Endometrial microvascular endothelial cells (primary cell): ENCODE measurements around the gene ADAM19. TPM values are rescaled to one million over a fixed set of nuclear protein-coding genes. Genes with fewer than 3 reads are reported as not detected.

Experiments used
- in situ Hi-C: cut with HindIII; loops from 2 replicates; pipeline ENCODE4 v1.10.0; 2017; ENCODE audit warnings: low sequenced_read_pairs, low pct_unique_long_range_greater_than_20kb; ENCODE audit errors: inconsistent ontology term
- total RNA-seq: library from RNA; depleted of rRNA; stranded (reverse); fragments of >200 nt; gene quantifications from one replicate; pipeline ENCODE4 v1.2.3, GENCODE V29; 2015; ENCODE audit errors: inconsistent ontology term

ADAM19 gene
- total RNA-seq, 1 donor from 2014 or later, result 13.5 TPM

DNA sequence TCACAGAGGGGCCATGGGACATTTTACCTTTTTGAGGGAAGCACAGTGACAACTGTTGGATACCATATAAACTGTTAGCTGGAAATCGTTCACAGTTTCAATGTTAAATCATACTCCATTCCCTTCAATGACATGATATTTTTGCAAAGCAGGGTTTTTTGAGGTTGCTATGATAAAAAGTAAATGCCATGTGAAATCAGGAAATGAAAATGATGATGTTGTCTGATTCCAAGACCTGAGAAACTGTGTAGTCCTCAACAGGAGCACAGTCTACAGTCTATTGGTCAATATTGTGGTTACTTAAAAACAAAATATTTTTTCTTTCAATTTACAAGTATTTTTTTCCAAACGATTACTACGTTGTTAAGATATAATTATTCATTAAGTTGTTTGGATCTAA, 24.0 kb upstream of the ADAM19 start:
- in situ Hi-C loops, result no loop called here

DNA sequence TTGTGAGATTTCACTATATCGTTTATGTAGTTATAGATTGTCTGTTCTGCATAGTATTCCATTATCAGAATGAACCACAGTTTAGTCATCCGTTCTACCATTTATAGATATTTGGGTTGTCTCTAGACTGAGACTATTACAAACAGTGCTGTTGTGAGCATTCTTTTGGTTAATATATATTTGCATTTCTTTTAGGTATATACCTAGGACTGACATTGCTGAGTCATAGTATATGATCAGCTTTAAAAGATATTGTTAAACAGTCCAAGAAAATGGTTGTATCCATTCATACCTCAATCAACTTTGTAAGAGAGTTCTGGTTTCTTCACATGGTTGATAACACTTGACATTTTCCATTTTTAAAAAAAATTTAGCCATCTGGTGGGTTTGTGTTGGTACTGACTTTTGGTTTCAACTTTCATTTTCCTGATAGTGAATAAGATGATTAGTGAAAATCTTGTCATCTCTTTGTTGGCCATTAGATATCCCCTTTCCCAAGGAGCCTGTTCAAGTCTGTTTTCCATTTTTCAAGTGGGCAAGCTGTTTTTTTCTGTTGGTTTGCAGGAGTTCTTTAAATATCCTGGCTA, 22.9 kb upstream of the ADAM19 start:
- in situ Hi-C loops, result no loop called here

DNA sequence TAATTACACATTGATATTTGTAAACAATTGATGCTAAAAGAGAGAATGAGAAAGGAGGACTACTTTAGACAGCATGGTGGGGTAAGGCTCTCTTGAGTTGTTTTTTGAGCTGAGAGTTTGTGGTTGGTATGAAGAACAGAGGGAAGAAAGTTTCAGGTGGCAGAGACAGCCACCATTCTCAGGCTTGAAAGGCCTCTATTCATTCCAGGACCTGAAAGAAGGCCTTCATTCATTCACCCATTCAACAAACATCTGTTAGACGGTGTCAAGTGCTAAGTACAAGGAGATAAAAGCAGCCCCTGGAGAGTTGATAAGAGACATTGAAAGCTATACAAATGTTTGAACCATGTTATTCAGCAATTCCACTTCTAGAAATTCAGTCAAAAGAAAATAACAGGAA, 21.7 kb upstream of the ADAM19 start:
- in situ Hi-C loops, result no loop called here

DNA sequence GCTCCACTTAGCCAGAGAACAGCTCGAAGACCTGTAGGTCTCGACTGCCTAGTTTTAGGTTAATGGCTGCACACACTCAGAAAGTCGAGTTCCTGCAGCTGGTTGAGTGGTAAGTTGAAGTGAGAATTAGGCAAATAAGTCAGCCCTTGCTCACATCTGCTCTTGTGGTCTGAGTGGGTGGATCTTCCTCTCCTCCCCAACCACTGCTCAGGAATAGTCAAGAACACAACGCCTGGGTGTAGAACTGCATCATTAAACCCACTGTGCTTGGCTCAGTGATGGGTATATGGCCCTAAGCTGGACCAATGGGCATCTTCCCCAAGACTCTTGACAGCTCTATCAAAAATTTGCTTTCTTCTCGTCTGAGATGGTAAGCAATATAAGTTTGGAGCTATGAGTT, 20.9 kb upstream of the ADAM19 start:
- in situ Hi-C loops, result no loop called here

DNA sequence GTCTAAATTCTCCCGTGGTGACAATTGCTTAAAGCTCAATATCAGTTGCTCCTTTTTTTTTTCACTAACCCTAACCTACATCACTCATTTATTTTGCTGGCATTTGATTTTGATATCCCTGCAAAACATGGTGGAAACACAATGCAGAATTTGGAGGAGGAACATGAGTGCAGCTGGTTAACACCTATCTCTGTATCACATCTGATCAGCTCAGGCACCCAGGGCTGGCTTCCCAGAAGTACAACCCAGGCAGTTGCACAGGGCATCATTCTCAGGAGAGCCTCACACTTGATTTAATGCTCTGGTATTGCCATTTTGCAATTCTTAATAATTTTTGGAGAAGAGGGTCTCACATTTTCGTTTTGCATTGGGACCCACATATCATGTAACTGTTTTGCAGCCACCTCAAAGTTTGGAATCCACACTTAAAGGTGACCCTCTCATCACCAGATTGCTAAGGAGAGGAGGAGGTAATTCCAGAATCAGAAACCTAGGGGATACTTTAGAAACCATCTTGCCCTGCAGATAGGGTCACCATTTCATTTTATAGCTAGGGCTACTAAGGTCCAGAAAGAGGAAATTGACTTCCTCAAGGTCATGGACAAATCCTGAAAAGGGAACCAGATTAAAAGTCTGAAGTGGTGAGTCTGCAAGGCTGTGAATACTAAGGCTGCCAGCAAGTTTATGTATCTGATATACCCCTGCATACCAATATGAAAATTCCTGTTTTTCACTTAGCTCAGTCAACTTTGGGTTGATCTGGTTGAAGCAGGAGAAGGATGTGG, 19.3 kb upstream of the ADAM19 start:
- in situ Hi-C loops, result no loop called here

DNA sequence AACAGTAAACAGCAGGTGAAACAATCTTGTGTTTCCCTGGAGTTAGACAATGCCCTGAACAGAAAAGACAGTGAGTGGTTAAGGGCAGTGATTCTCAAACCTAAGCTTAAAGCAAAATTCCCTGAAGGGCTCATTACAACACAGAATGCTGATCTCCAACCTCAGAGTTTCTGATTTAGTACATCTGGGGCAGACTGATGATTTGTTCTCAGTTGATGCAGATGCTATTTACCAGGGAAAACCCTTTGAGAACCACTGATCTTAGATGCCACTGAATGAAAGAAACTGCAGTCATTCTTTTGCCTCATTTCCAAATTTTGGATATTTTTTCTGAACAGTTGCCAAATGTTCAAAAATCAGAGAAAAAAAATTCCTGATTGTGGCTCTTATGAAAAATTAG, 18.7 kb upstream of the ADAM19 start:
- in situ Hi-C loops, result no loop called here

DNA sequence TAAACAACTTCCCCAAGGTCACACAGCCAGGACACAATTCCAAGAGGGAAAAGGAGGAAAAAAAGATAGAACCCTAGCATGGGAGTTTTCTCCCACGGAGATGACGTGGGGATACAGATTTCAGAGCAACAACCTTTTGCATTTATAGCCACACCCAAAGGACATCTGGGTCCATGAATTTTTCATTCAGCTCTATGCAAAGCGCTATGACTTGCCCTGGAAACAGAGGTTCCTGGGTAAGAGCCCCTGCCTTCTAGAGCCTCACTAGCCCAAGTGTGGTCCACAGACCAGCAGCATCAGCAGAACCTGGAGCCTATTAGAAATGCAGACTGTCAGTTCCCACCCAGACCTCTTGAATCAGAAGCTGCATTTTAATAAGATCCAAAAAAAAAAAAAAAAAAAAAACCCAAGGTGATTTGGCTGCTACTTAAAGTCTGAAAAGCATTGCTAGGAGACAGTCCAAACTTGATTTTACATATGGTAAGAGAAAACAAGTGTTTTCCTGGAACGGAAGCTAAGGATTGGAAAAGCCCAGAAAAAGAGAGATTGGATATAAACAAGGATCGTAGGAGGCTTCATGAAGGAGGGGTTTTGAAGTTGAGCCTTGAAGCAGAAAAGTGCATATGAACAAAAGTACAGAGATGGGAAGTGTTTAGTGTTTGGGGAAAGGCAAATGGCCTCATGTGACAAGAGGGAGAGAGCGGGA, 17.6 kb upstream of the ADAM19 start:
- in situ Hi-C loops, result no loop called here

DNA sequence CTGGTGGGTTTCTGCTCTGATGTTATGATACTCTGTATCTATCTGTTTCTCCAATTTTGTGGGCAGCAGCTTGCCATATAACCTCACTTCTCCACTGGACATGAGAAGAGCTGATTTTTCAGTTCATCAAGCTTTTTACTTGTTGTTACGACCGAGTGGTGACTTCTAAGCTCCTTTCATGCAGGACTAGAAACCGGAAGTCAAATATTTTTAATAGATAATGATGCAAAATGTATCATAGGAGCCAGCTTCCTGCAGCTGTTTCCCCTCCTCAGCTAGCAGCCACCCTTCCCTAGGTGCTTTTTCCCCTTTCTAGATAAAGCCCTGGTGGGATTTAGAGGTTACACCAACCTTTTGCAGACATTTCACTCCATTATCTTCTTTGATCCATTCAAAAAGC, 17.0 kb upstream of the ADAM19 start:
- in situ Hi-C loops, result no loop called here

DNA sequence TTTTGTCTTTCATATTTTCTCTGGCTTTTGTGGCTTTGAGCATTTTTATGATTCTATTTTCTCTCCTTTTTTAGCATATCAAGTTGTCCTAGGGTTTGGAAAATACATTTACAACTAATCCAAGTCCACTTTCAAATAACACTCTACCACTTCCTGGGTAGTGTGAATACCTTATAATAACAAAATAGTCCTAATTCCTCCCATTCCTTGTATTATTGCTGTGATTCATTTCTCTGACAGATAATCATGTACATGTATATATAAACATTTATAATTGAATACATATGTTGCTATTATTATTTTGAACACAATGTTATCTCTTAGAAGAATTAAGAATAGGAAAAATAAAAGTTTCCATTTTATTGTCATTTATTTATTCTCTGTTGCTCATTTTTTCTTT, 14.9 kb upstream of the ADAM19 start:
- in situ Hi-C loops, result no loop called here

DNA sequence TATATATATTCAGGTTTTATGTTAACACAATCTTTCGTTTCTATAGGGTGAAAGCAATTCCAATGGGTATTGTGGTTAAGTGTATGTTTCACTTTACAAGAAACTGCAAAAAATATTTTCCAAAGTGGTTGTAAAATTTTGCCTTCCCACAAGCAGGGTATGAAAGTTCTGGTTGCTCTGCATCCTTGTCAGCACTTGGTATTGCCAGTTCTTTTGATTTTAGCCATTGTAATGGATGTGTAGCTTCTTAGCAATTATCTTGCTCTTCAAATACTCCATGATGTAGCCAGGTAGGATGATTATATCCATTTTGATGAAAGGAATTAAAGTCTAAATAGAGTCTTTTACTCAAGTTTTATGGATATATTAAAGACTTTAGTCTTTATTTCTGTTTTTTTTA, 9.1 kb upstream of the ADAM19 start:
- in situ Hi-C loops, result no loop called here

DNA sequence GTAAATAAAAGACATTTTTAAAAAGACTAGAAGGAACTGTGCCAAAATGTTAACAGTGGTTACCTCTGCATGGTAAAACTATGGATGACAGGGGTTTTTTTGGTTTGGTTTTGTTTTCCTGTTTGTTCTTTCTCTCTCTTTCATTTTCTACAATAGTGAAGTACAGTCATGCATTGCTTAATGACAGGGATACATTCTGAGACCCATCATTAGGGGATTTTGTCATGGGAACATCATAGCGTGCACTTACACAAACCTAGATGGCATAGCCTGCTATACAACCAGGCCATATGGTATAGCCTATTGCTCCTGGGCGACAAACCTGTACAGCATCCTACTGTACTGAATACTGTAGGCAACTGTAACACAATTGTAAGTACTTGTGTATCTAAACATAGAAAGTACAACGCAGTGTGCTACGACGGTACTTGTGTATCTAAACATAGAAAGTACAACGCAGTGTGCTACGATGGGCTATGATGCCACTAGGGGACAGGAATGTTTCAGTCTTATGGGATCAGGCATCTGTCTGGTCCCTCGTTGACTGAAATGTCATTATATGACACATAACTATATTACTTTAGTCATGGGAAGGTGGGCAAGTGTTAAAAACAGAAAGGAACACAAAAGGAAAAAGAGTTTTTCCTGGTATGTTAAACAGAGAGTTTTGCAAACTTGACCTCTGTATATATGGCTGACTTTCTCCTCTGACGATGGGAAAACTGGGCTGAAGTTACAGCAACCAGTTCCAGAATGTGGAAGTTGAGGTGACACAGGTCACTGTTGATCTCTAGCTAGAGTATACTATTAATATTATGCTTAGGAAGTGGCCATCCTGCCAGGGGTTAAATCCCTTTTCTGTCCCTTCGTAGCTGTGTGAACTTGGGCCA, 7.4 kb upstream of the ADAM19 start:
- in situ Hi-C loops, result no loop called here

DNA sequence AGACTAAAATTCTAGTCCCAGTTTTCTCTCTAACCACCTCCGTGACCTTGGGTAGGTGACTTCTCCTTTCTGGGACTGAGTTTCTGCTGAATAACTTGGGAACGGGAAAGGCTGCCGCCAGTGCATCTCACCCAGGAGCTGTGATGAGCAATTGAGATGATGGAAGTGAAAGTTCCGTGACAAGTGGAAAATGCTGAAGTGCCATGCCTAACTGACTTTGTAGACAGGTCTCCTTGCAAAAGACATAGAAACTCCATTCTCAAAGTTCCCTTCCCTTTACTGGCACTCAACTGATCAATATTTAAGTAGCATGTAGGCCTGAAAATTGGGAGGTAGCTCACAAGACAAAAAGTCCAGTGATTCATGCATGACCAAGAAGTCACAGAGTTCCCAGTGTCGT, 6.3 kb upstream of the ADAM19 start:
- in situ Hi-C loops, result no loop called here

DNA sequence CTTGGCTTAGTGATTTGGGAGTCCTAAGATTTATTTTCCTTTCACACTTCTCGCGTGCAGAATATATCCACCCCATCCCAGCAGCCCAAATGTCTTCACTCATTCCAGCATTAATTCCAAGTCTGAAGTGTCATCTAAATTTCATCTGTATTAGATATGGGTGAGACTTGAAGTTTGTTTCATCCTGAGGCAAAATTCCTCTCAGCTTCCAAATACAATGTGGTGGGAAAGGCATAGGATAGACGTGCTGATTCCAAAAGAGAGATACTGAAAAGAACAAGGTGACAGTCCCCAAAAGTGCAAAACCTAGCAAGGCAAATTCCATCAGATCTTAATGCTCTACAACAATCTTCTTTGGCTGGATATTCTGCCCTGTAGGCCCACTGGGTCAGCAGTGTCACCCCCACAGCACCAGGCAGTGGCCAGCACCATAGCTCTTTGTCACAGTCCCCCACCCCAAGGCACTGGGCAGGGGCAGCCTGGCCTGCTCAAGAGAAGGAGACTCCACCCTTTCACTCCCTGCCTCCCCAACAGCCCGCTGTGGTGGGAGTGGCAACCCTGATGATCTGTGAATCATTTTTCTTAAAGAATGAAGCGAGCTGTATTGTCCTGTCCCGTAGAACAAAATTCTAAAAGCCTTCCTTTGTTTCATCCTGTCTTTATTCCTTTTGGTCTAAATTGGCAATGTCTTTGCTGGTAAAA, 2.7 kb upstream of the ADAM19 start:
- in situ Hi-C loops, result no loop called here

DNA sequence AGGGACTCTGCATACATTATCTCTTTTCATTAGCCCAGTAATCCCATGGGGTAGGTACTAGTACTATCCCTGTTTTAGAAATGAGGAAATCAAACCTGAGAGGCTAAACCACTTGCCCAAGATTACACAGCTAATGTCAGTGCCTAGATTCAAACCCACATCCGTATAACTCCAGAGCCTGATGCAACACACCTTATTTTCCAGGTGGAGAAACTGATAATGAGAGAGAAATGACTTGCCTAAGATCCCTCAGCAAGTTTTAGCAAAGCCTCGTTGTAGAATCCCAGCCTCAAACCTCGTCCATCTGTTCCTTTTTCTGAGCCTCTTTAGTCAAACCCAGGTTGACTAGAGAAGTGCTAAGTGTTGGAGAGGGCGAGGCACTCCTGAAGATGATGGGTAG, 1.1 kb upstream of the ADAM19 start:
- in situ Hi-C loops, result no loop called here

DNA sequence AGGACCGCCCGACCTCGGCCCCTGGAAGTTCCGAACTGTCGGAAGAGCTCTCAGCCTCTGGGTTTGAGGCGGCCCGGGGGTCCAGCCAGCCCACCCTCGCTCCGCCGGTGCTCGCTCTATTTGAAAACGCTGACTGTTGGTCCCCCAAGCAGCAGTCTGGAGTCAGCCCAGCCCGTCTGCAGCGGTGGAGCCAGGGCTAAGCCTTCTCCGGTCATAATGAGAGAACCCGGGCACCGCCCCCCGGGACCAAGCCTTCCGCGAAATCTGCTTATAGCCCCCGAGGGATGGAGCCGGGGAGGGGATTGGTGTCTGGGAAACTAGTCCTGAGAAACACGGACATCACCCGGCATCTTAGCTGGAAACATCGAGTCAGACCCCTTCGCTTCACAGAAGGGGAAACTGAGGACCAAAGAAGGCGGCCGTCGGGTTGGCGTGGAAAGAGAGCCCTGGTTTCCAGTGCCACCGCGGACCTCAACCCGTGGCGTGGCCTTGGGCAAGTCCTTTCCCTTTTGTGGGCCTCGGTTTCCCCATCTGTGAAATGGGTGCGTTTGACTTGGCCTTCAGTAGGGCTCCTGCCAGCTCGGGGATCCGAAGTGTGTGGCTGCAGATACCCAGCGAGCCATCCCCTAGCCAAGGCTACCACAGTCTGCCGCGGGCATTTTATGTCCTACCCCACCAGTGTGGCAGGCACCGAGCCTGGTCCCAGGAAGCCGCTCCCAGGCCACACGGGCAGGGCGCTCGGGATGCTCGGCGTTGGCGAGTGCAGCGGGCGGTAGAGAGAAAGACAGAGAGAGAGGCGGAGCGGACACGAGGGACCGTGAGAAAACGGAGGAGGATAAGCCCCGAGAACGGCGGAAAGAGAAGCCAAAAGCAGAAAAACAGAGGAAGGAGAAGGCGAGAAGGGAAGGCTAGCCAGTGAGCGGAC, 857 bp downstream of the ADAM19 start:
- in situ Hi-C loops, result no loop called here

DNA sequence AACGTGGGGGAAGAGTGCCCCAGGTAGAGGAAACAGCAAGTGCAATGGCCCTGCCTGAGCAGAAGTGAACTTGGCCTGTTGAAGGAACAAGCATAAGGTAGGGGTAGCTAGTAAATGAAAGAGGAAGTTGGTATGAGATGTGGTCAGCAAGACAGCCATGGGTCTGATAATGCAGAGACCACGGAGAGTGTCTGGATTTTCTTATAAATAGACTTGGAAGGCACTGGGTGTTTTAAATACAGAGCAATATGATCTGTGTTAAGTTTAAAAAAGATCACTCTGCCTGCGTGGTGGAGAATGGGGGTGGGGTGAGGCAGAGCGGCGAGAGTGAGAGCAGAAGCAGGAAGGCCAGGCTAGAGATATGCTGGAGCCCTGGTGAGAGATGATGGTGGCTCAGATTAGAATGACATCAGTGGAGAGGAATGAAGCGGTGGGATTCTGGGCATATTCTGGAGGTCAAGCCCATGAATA, 4.2 kb downstream of the ADAM19 start:
- in situ Hi-C loops, result no loop called here

DNA sequence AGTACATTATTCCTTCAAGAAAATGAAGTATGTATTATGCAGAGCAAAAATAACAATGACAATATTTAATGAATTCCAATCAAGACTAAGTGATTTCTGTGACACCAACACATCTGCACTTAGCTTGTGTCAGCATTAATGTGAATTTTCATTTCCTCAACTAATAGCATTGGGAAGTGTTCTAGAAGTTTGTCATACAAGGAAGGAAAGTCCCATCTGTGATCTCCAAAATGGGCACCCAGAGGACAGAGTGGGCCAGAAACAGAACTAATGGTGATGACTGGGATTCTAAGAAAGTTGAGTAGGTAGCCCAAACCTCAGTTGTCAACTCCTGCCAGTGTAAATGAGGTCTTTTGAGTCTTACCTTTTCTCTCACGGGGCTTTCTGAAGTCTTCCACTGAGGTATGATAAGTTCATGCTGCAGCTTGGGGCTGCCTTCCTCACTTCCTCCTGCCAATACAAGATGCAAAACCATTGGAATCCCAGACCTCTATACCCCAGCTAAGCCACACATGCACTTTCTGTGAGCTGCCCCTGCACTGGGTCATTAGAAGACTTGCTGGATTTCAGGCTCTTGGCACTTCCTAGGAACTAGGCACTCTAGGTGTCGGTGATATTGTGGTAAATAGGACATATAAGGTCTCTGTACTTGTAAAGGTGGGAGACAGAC, 4.9 kb downstream of the ADAM19 start:
- in situ Hi-C loops, result no loop called here
